Spinal cord (tissue), 10 donors: ENCODE results near the gene AUTS2. TPM values are rescaled to one million over a fixed set of nuclear protein-coding genes. Genes with fewer than 3 reads are reported as not detected.
A peak's percentile ranks its signal among the peaks of the same experiment; 100 is the strongest.

Experiments
- DNase-seq, 6 donors: peaks; one replicate each; pipeline versions ENCODE4 v3.0.0 to v3.0.0-alpha.2; 2013 to 2015; ENCODE audit warnings: low spot score in 6 of 6, low read depth in 4 of 6
- H3K27ac ChIP-seq: one replicate; pipeline ENCODE4 v1.5.1; 2013; ENCODE audit warnings: low read depth, low read length, control low read depth
- H3K27me3 ChIP-seq: one replicate; pipeline ENCODE4 v1.6.1; 2013; ENCODE audit warnings: low read length; ENCODE audit not compliant: control insufficient read depth, insufficient read depth
- H3K36me3 ChIP-seq: one replicate; pipeline ENCODE4 v1.6.1; 2013; ENCODE audit warnings: low read length; ENCODE audit not compliant: control insufficient read depth, insufficient read depth
- H3K4me1 ChIP-seq: one replicate; pipeline ENCODE4 v1.6.1; 2013; ENCODE audit warnings: low read length; ENCODE audit not compliant: control insufficient read depth, insufficient read depth
- H3K4me3 ChIP-seq: one replicate; pipeline ENCODE4 v1.5.1; 2013; ENCODE audit warnings: low read depth, low read length, control low read depth
- H3K9me3 ChIP-seq: one replicate; pipeline ENCODE4 v1.6.1; 2013; ENCODE audit warnings: low read length; ENCODE audit not compliant: control insufficient read depth, insufficient read depth
- WGBS: methylation state at CpG from one replicate; pipeline ENCODE4 v1.1.5; 2013; ENCODE audit warnings: missing lambda C conversion rate; ENCODE audit not compliant: insufficient coverage; 5-methylcytosine and 5-hydroxymethylcytosine counted together
- polyA plus RNA-seq, 2 donors: library from polyadenylated mRNA; unstranded; fragments of 120-200 nt; gene quantifications; one replicate each; pipeline ENCODE4 v1.2.1, GENCODE V29; 2013; ENCODE audit not compliant: insufficient read length in 2 of 2
- total RNA-seq, 2 donors: library from RNA; depleted of rRNA in 1 of 2; stranded (reverse); fragments of 120-200 nt in 1 of 2; fragments of >200 nt in 1 of 2; gene quantifications; one replicate each; pipeline versions ENCODE4 v1.2.3 to v1.2.4, GENCODE V29; 2013 to 2014
- donor health status: healthy.

AUTS2 gene
- total and polyA plus RNA-seq, 4 donors: 56.2 to 214 (median 135) TPM

- no peaks in the 10 kb centered on the region for H3K36me3 ChIP-seq
- peak in 1 of 6 donors; percentile 42 for DNase-seq
- H3K27ac ChIP-seq: no peak overlapping the region
- 83% methylated on average over 1 of the region's 1 CpG for WGBS
- H3K4me1 ChIP-seq: peaks cover 4% of the 10 kb centered on the region
- no peak overlapping the region for H3K4me3 ChIP-seq
- H3K9me3 ChIP-seq: no peaks in the 10 kb centered on the region
- no peaks in the 10 kb centered on the region for H3K27me3 ChIP-seq
Measured at GRCh38 chr7:69756235-69756634, 158.0 kb downstream of the AUTS2 start.

DNA sequence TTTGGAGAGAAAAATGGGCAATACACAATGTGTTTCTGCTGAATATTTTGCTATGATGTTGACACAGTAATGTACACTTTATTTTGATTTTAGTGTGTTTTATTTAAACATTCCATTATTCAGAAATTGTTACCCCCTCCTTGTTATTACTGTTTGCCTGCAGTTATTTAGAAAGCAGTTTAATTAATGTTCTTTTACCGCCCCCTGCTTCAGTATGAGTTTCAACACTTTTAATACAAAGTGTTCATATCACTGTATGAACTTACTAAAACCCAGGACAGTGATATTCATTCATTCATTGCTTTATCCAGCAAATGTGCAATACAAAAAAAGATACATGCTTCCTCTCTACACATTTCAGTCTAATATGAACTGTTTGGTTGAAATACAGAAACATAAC is 159.3 kb downstream of the AUTS2 start:
- Histone ChIP-seq H3K4me1 (no peaks in the 10 kb centered on the region), H3K9me3 (no peaks in the 10 kb centered on the region), H3K27me3 (no peaks in the 10 kb centered on the region), H3K36me3 (no peaks in the 10 kb centered on the region), H3K4me3 (no peak overlapping the region), H3K27ac (no peak overlapping the region)
- DNase-seq: no peak
- no CpG with 5 or more reads among the region's 1 CpG for whole genome bisulfite sequencing

GRCh38 chr7:69757981-69758430 is 159.7 kb downstream of the AUTS2 start:
- H3K4me3 ChIP-seq: no peak overlapping the region
- H3K27ac ChIP-seq: no peak overlapping the region
- H3K36me3 ChIP-seq: no peaks in the 10 kb centered on the region
- no peaks in the 10 kb centered on the region for H3K4me1 ChIP-seq
- no peaks in the 10 kb centered on the region for H3K27me3 ChIP-seq
- DNase-seq: peak in 1 of 6 donors; percentile 28
- 45% methylated on average over 1 of the region's 1 CpG for WGBS
- H3K9me3 ChIP-seq: no peaks in the 10 kb centered on the region

GRCh38 chr7:69759373-69759772 is 161.1 kb downstream of the AUTS2 start:
- DNase-seq: no peak
- Histone ChIP-seq H3K4me1 (no peaks in the 10 kb centered on the region), H3K9me3 (no peaks in the 10 kb centered on the region), H3K36me3 (no peaks in the 10 kb centered on the region), H3K4me3 (no peak overlapping the region), H3K27ac (no peak overlapping the region), H3K27me3 (no peaks in the 10 kb centered on the region)
- WGBS: 100% methylated on average over 1 of the region's 4 CpGs

DNA sequence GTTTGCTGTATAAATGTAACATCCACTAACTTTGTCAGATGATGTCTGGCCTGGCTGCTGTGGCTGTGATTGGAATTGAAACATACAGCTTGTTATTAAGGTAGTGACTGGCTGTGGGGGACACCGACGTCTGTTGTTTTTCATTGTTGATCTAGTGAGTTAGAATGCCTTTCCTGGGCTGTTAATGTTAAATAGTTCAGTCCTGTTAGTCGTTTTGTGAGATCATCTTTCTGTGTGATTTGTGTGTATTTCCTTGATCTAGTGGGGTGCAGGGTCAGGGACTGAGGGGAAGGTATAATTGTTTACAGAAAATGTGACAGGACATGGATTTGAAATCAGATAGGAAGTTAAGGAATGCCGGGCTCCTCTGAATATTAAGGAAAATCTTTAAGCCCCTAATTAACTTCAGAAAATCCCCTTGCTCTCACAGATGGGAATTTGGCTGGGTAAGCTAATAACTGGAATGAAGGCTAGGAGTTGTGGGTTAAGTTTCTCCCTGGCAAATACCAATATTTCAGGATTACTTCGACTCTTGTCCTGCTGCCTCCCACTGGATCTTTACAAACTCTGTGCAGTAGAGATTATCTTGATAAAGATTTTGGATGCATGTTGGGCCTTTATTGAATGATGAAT is 163.1 kb downstream of the AUTS2 start:
- WGBS: 68% methylated on average over 3 of the region's 5 CpGs
- H3K27ac ChIP-seq: no peak overlapping the region
- DNase-seq: no peak

DNA sequence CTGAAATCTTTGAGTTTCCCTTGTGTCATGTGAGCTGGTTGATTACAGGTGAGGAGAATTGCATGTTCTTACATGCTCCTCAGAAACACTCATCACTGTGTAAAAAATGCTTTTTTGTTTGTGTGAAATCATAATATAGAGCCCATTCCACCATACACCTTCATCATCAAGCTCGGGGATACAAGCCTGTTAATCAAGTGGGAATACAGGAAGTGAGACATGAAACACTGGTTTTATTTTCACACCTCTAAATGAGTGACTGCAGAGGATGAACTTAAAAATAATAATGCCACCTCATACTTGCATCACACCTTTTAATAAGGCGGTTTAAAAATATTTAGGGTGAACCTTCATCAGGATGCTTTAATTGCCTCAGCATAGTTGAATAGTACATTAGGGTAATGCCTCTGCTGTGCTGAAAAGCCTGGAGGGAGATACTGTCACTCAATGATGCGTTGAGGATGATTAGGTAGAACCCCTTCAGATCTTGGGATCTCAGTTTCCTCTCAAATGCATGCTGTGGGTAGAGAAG is 164.6 kb downstream of the AUTS2 start:
- no peak for DNase-seq
- Histone ChIP-seq H3K27me3 (no peaks in the 10 kb centered on the region), H3K36me3 (no peaks in the 10 kb centered on the region), H3K4me1 (no peaks in the 10 kb centered on the region), H3K27ac (no peak overlapping the region), H3K9me3 (no peaks in the 10 kb centered on the region), H3K4me3 (no peak overlapping the region)
- WGBS: no CpG with 5 or more reads among the region's 3 CpGs

More for the DNA sequence above, 163.1 kb downstream of the AUTS2 start:
- Histone ChIP-seq H3K9me3 (no peaks in the 10 kb centered on the region), H3K4me3 (no peak overlapping the region), H3K27me3 (no peaks in the 10 kb centered on the region), H3K4me1 (no peaks in the 10 kb centered on the region), H3K36me3 (no peaks in the 10 kb centered on the region)

DNA sequence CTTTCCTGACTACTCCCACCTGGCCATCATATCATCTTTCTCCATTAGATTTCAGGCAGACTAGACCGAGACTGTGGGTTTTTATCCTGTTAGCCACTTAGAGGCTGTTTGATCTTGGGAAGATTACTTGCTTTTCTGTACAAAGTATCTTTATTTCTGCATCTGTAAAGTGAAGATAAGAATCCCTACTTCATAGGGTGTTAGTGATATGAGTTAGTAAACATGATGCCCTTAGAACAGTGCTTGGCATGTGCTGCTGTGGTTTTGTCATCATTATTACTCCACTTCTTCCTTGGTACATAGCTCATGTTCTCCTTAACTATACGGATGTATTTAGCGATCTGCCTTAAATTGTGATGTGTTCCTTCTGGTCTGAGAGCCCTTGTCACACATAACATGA is 165.2 kb downstream of the AUTS2 start:
- Histone ChIP-seq H3K4me3 (no peak overlapping the region), H3K4me1 (no peaks in the 10 kb centered on the region), H3K36me3 (no peaks in the 10 kb centered on the region), H3K27ac (no peak overlapping the region), H3K9me3 (no peaks in the 10 kb centered on the region), H3K27me3 (no peaks in the 10 kb centered on the region)
- WGBS: no CpG with 5 or more reads among the region's 3 CpGs
- DNase-seq: no peak

DNA sequence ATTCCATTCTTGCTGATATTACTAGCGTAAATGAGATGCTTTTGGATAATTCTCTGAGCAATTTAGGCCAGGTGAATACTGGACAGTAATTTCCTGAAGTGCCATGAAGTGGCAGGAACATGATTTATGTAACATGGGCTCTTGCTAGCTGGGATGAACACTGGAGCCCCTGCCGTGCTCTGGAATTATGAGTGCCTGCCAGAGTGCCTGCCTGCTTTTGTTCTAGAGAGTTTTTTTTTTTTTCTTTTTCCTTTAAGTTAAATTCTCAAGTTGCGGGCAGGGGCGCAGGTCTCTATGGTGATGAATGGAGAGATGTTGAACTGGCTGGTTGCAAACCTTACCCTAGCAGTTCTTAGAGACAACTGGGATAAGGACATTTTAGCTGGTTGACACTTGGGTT is 165.9 kb downstream of the AUTS2 start:
- H3K36me3 ChIP-seq: no peaks in the 10 kb centered on the region
- H3K27me3 ChIP-seq: no peaks in the 10 kb centered on the region
- no peaks in the 10 kb centered on the region for H3K4me1 ChIP-seq
- DNase-seq: peak in 2 of 6 donors; percentile 21 to 35
- no peak overlapping the region for H3K4me3 ChIP-seq
- 68% methylated on average over 4 of the region's 4 CpGs for WGBS
- H3K9me3 ChIP-seq: no peaks in the 10 kb centered on the region
- H3K27ac ChIP-seq: no peak overlapping the region

DNA sequence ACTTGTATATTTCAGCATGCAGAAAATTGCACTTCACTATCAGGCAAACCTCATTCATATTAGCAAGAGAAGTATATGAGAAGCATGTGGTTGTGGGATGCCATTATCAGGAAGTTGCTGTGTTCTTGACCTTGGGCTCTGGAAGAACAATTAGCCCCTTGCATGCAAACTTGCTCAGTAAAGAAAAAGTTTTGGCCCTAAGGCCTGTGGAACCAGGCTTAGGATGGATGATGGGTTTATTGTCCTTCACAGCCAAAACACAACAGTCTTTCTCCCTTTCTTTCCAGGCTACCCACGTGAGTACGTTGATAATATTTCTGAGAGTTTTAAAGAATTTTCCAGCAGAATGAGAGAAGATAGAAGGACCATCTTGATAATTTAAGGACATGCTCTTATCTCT is 166.4 kb downstream of the AUTS2 start:
- Histone ChIP-seq H3K36me3 (no peaks in the 10 kb centered on the region), H3K27ac (no peak overlapping the region), H3K4me3 (no peak overlapping the region), H3K4me1 (no peaks in the 10 kb centered on the region), H3K27me3 (no peaks in the 10 kb centered on the region), H3K9me3 (no peaks in the 10 kb centered on the region)
- WGBS: no CpG with 5 or more reads among the region's 2 CpGs
- DNase-seq: no peak

DNA sequence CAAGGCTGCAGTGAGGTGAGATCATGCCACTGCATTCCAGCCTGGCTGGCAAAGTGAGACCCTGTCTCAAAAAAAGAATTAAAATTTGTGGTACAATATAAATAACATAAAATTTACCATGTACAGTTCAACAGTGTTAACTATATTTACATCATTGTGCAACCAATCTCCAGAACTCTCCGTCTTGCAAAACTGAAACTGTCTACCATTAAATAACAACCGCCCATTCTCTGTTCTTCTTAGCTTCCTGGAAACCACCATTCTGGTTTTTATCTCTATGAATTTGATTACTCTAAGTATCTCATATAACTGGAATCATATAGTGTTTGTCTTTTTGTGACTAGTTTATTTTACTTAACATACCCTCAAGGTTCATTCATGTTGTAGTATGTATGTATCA is 167.6 kb downstream of the AUTS2 start:
- Histone ChIP-seq H3K4me3 (no peak overlapping the region), H3K4me1 (no peaks in the 10 kb centered on the region), H3K9me3 (no peaks in the 10 kb centered on the region), H3K27ac (no peak overlapping the region), H3K27me3 (no peaks in the 10 kb centered on the region), H3K36me3 (no peaks in the 10 kb centered on the region)
- no CpG with 5 or more reads among the region's 2 CpGs for WGBS
- no peak for DNase-seq
